ENCODE results near the gene PTTG1IP. TPM values are rescaled to one million over a fixed set of nuclear protein-coding genes. Genes with fewer than 3 reads are reported as not detected.

The PTTG1IP gene
- total RNA-seq, 1 experiment from 2014 or later: 330 TPM

- H3K27ac ChIP-seq (ENCODE audit: low read length): no peak overlapping the region
- no peak overlapping the region for H3K9ac ChIP-seq (ENCODE audit: low read length)
- no peak overlapping the region for H3K4me2 ChIP-seq (ENCODE audit: low read length)
- no peaks in the 10 kb centered on the region for H3F3A ChIP-seq (ENCODE audit: low read length, unreplicated experiment)
- ATAC-seq (no peak), DNase-seq (no peak)
- ChIA-PET CTCF (no interaction called here), POLR2A (ENCODE audit: unreplicated experiment) (no interaction called here)
- H2AFZ ChIP-seq (ENCODE audit: low read length): no peak overlapping the region
- peaks cover 34% of the 10 kb centered on the region for H3K79me2 ChIP-seq (ENCODE audit: low read length)
- H3K4me3 ChIP-seq (ENCODE audit: low read length): no peak overlapping the region
- TSS peak; percentile 55 for BruUV-seq (replicated peaks)
- peaks cover 12% of the 10 kb centered on the region for H3K4me1 ChIP-seq (ENCODE audit: insufficient read depth, low read length)
- no peaks in the 10 kb centered on the region for H3K9me2 ChIP-seq (replicated peaks; ENCODE audit: low read length)
- H3K36me3 ChIP-seq (ENCODE audit: low read depth, low read length): no peaks in the 10 kb centered on the region
- intact Hi-C loops (cut with micrococcal nuclease): no loop called here
- peaks cover 28% of the 10 kb centered on the region for H4K20me1 ChIP-seq (ENCODE audit: low read length)
- H3K9me3 ChIP-seq (ENCODE audit: low read length): no peaks in the 10 kb centered on the region; the same call in 1 of the 2 replicates
- no peaks in the 10 kb centered on the region for H3K27me3 ChIP-seq (ENCODE audit: low read length)
- TF ChIP-seq EZH2phosphoT487 (IDR thresholded peaks at IDR 0.05; ENCODE audit: borderline replicate concordance, low read length) (no peak), CTCF (conservative IDR thresholded peaks at IDR 0.05; ENCODE audit: low read depth, low read length) (no peak), EZH2 (IDR thresholded peaks at IDR 0.05; ENCODE audit: low read length, unreplicated experiment) (no peak)
These were observed 53.9 kb downstream of the PTTG1IP start for GRCh38 chr21:44819283-44820243.

GRCh38 chr21:44818640-44819011 lies 54.9 kb downstream of the PTTG1IP start:
- H3K9me2 ChIP-seq (replicated peaks; ENCODE audit: low read length): no peaks in the 10 kb centered on the region
- H3K36me3 ChIP-seq (ENCODE audit: low read depth, low read length): peaks cover 5% of the 10 kb centered on the region; the same call in 1 of the 2 replicates
- peak overlapping the region; percentile 87 for H2AFZ ChIP-seq (ENCODE audit: low read length)
- TF ChIP-seq CTCF (conservative IDR thresholded peaks at IDR 0.05; ENCODE audit: low read depth, low read length) (no peak), EZH2 (IDR thresholded peaks at IDR 0.05; ENCODE audit: low read length, unreplicated experiment) (no peak), EZH2phosphoT487 (IDR thresholded peaks at IDR 0.05; ENCODE audit: borderline replicate concordance, low read length) (no peak)
- H3K27ac ChIP-seq (ENCODE audit: low read length): peak overlapping the region; percentile 59
- peak overlapping the region; percentile 99 for H3K4me3 ChIP-seq (ENCODE audit: low read length)
- peaks cover 43% of the 10 kb centered on the region for H3K79me2 ChIP-seq (ENCODE audit: low read length)
- POLR2A ChIA-PET (ENCODE audit: unreplicated experiment): no interaction called here
- no peaks in the 10 kb centered on the region for H3F3A ChIP-seq (ENCODE audit: low read length, unreplicated experiment)
- peak overlapping the region; percentile 94 for H3K9ac ChIP-seq (ENCODE audit: low read length)
- H3K4me2 ChIP-seq (ENCODE audit: low read length): peak overlapping the region; percentile 96
- H4K20me1 ChIP-seq (ENCODE audit: low read length): peaks cover 36% of the 10 kb centered on the region
- no peaks in the 10 kb centered on the region; the same call in 1 of the 2 replicates for H3K9me3 ChIP-seq (ENCODE audit: low read length)
- intact Hi-C loops (cut with micrococcal nuclease): no loop called here
- no TSS peak for BruUV-seq (replicated peaks)
- H3K27me3 ChIP-seq (ENCODE audit: low read length): no peaks in the 10 kb centered on the region
- peaks cover 12% of the 10 kb centered on the region for H3K4me1 ChIP-seq (ENCODE audit: insufficient read depth, low read length)
- ATAC-seq (no peak), DNase-seq (no peak)
- CTCF ChIA-PET: no interaction called here
